WTC11 (cell line): ENCODE measurements around the gene MORC2. TPM values are rescaled to one million over a fixed set of nuclear protein-coding genes. Genes with fewer than 3 reads are reported as not detected.

ENCODE experiments used
- ATAC-seq: fragments of 200-7000 bp; cut with Tn5 transposase; 2 replicates; pipeline ENCODE4 v1.10.0; 2021; ENCODE audit warnings: mild to moderate bottlenecking, moderate library complexity
- CTCF ChIA-PET: fragments of 300-600 bp; sonication (Branson Sonifier 250); formaldehyde crosslinking; loops from one replicate; lab custom pipeline; 2021; ENCODE audit warnings: antibody characterized with exemption; lab: Charles Lee
- POLR2A ChIA-PET: fragments of 350-600 bp; sonication (Branson Sonifier 250); formaldehyde crosslinking; loops from one replicate; lab custom pipeline; 2021; ENCODE audit warnings: antibody characterized with exemption; lab: Charles Lee
- DNase-seq: peaks from one replicate; pipeline ENCODE4 v3.0.0; 2021; ENCODE audit warnings: low spot score
- H3K27ac Mint-ChIP-seq: 2 replicates; pipeline ENCODE4 v1.8.0; 2021; ENCODE audit warnings: mixed read lengths
- H3K27me3 Mint-ChIP-seq: 2 replicates; pipeline ENCODE4 v1.8.0; 2021; ENCODE audit warnings: low read depth, mild to moderate bottlenecking, moderate library complexity, mixed read lengths
- H3K36me3 Mint-ChIP-seq: 2 replicates; pipeline ENCODE4 v1.8.0; 2021; ENCODE audit warnings: mixed read lengths
- H3K4me1 Mint-ChIP-seq: 2 replicates; pipeline ENCODE4 v1.8.0; 2022; ENCODE audit warnings: mixed read lengths
- H3K4me3 Mint-ChIP-seq: 2 replicates; pipeline ENCODE4 v1.8.0; 2021; ENCODE audit warnings: mild to moderate bottlenecking, moderate library complexity, mixed read lengths
- H3K9me3 Mint-ChIP-seq: 2 replicates; pipeline ENCODE4 v1.8.0; 2021; ENCODE audit warnings: mixed read lengths
- ATF1 ChIP-seq: sonication (generic); formaldehyde crosslinking; IDR thresholded peaks from 2 replicates; pipeline ENCODE4 v1.8.1; 2023; ENCODE audit warnings: mild to moderate bottlenecking, moderate library complexity, missing genetic modification reagents
- CREM ChIP-seq: sonication (generic); formaldehyde crosslinking; IDR thresholded peaks from 2 replicates; pipeline ENCODE4 v1.8.1; 2022; ENCODE audit warnings: mild to moderate bottlenecking, missing genetic modification reagents, moderate library complexity
- E2F1 ChIP-seq: sonication (generic); formaldehyde crosslinking; IDR thresholded peaks from 2 replicates; pipeline ENCODE4 v1.8.0; 2022; ENCODE audit warnings: mild to moderate bottlenecking, missing genetic modification reagents
- ETV6 ChIP-seq: sonication (generic); formaldehyde crosslinking; IDR thresholded peaks from 2 replicates; pipeline ENCODE4 v1.8.1; 2022; ENCODE audit warnings: mild to moderate bottlenecking, missing genetic modification reagents
- FOXP1 ChIP-seq: sonication (generic); formaldehyde crosslinking; IDR thresholded peaks from 2 replicates; pipeline ENCODE4 v1.8.0; 2022; ENCODE audit warnings: missing genetic modification reagents, mild to moderate bottlenecking, moderate library complexity, borderline replicate concordance
- JAZF1 ChIP-seq: fragments of 250-450 bp; sonication (Bioruptor Pico); IDR thresholded peaks from 2 replicates; pipeline ENCODE4 v1.9.0; 2021; ENCODE audit warnings: moderate library complexity, mild to moderate bottlenecking, inconsistent platforms
- JUN ChIP-seq: sonication (generic); formaldehyde crosslinking; IDR thresholded peaks from 2 replicates; pipeline ENCODE4 v1.8.0; 2023; ENCODE audit warnings: mild to moderate bottlenecking, missing genetic modification reagents
- KAT7 ChIP-seq: sonication (generic); formaldehyde crosslinking; IDR thresholded peaks from 2 replicates; pipeline ENCODE4 v1.8.1; 2023; ENCODE audit warnings: missing genetic modification reagents, mild to moderate bottlenecking, borderline replicate concordance
- MAX ChIP-seq: sonication (generic); formaldehyde crosslinking; IDR thresholded peaks from 2 replicates; pipeline ENCODE4 v1.8.0; 2022; ENCODE audit warnings: mild to moderate bottlenecking, missing genetic modification reagents
- MLX ChIP-seq: sonication (generic); formaldehyde crosslinking; IDR thresholded peaks from 2 replicates; pipeline ENCODE4 v1.8.1; 2023; ENCODE audit warnings: mild to moderate bottlenecking, missing genetic modification reagents, moderate library complexity
- MYBL2 ChIP-seq: sonication (generic); formaldehyde crosslinking; IDR thresholded peaks from 2 replicates; pipeline ENCODE4 v1.8.1; 2023; ENCODE audit warnings: mild to moderate bottlenecking, moderate library complexity, missing genetic modification reagents
- PREB ChIP-seq: sonication (generic); formaldehyde crosslinking; IDR thresholded peaks from 2 replicates; pipeline ENCODE4 v1.8.1; 2022; ENCODE audit warnings: mild to moderate bottlenecking, missing genetic modification reagents, moderate library complexity, borderline replicate concordance
- RELA ChIP-seq: sonication (generic); formaldehyde crosslinking; IDR thresholded peaks from 2 replicates; pipeline ENCODE4 v1.8.1; 2022; ENCODE audit warnings: missing genetic modification reagents, mild to moderate bottlenecking, borderline replicate concordance
- TEAD4 ChIP-seq: sonication (generic); formaldehyde crosslinking; IDR thresholded peaks from 2 replicates; pipeline ENCODE4 v1.8.0; 2022; ENCODE audit warnings: mild to moderate bottlenecking, missing genetic modification reagents
- ZBTB43 ChIP-seq: sonication (generic); formaldehyde crosslinking; IDR thresholded peaks from 2 replicates; pipeline ENCODE4 v1.8.1; 2023; ENCODE audit warnings: mild to moderate bottlenecking, missing genetic modification reagents
- ZNF138 ChIP-seq: sonication (generic); formaldehyde crosslinking; conservative IDR thresholded peaks from 2 replicates; pipeline ENCODE4 v1.8.1; 2022; ENCODE audit warnings: mild to moderate bottlenecking, moderate library complexity, missing genetic modification reagents
- total RNA-seq: library from RNA; stranded (reverse); gene quantifications from 3 replicates; pipeline ENCODE4 v1.2.3, GENCODE V29; 2021
- TF ChIP-seq, protein P1 (sequence below): sonication (generic); formaldehyde crosslinking; IDR thresholded peaks from 2 replicates; pipeline ENCODE4 v1.8.0; 2023; ENCODE audit warnings: missing genetic modification reagents, mild to moderate bottlenecking, borderline replicate concordance
- TF ChIP-seq, protein P2 (sequence below): sonication (generic); formaldehyde crosslinking; conservative IDR thresholded peaks from 2 replicates; pipeline ENCODE4 v1.8.1; 2022; ENCODE audit warnings: mild to moderate bottlenecking, missing genetic modification reagents
- TF ChIP-seq, protein P3 (sequence below): fragments of 250-450 bp; sonication (Bioruptor Pico); IDR thresholded peaks from 2 replicates; pipeline ENCODE4 v1.8.0; 2021; ENCODE audit warnings: mild to moderate bottlenecking

Gene MORC2
- total RNA-seq, 1 experiment from 2014 or later: 62.3 TPM

DNA sequence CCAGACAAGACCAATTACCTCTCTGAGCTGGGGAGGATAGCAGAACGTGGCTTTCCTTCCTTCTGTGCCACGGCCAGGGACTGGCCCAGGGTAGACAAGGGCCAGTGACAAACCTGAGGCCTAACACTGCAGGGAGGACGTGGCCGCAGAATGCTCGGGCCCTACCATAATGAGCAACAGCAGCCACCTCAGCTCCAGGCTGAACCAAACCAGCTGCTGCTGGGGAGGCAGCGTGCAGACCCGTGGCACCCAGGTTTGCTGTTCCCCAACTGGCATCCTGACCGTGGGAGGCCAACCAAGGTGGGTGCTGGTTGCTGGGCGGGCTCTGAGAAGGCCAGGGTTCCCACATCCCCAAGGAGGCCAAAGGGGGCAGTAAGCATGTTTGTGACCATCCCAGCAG is 83.0 kb downstream of the MORC2 start (continued):
- TF ChIP-seq, protein P1, sequence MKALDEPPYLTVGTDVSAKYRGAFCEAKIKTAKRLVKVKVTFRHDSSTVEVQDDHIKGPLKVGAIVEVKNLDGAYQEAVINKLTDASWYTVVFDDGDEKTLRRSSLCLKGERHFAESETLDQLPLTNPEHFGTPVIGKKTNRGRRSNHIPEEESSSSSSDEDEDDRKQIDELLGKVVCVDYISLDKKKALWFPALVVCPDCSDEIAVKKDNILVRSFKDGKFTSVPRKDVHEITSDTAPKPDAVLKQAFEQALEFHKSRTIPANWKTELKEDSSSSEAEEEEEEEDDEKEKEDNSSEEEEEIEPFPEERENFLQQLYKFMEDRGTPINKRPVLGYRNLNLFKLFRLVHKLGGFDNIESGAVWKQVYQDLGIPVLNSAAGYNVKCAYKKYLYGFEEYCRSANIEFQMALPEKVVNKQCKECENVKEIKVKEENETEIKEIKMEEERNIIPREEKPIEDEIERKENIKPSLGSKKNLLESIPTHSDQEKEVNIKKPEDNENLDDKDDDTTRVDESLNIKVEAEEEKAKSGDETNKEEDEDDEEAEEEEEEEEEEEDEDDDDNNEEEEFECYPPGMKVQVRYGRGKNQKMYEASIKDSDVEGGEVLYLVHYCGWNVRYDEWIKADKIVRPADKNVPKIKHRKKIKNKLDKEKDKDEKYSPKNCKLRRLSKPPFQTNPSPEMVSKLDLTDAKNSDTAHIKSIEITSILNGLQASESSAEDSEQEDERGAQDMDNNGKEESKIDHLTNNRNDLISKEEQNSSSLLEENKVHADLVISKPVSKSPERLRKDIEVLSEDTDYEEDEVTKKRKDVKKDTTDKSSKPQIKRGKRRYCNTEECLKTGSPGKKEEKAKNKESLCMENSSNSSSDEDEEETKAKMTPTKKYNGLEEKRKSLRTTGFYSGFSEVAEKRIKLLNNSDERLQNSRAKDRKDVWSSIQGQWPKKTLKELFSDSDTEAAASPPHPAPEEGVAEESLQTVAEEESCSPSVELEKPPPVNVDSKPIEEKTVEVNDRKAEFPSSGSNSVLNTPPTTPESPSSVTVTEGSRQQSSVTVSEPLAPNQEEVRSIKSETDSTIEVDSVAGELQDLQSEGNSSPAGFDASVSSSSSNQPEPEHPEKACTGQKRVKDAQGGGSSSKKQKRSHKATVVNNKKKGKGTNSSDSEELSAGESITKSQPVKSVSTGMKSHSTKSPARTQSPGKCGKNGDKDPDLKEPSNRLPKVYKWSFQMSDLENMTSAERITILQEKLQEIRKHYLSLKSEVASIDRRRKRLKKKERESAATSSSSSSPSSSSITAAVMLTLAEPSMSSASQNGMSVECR (CRISPR knock-in tag): no peak
- TF ChIP-seq FOXP1: no peak

- no peak overlapping the region for H3K4me3 Mint-ChIP-seq
- H3K36me3 Mint-ChIP-seq: 0 out of 2 replicates have a peak, but pooled peaks cover 4% of the 10 kb centered on the region
Measured at GRCh38 chr22:30885001-30885366, 83.6 kb downstream of the MORC2 start.

DNA sequence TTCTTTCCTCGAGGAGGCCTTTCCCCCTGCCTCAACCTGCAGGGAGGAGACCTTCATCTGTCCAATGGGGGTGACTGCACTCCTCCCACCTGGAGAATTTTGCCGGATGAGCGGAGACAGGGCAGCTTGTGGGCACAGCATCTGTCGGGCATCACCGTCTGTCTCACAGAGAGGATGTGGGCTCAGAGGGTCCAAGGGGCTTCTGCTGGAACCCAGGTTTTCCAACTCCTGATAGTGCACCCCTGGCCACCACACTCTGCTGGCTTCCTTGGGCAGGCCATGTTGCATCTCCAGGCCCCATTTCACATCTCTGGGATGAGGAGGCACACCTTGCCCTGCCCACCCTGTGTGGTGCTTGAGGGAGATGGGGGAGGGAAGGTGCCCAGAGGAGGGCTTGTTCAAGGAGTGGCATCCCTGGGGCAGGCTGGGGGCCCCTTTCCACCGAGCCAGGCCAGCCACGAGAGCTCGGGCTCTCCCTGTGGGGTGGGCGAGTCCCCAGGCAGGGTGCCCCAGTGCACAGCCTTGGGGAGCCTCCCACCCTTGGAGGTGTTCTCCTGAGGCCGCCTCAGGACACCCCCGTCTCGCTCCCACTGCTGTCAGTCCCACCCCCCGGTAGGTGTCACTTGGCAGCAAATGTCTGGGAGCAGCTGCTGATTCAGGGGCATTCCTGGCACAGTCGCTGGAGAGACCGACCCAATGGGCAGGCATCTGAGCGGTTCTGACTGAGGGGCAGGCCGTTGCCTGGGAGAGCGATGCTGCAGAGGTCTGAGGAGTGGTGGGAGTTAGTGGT is 84.2 kb downstream of the MORC2 start:
- ATAC-seq (no peak), DNase-seq (no peak)
- Mint-ChIP-seq H3K9me3 (no peaks in the 10 kb centered on the region), H3K27me3 (no peaks in the 10 kb centered on the region; the same call in 1 of the 2 replicates), H3K4me1 (peaks cover 13% of the 10 kb centered on the region), H3K27ac (no peak overlapping the region), H3K36me3 (0 out of 2 replicates have a peak, but pooled peaks cover 4% of the 10 kb centered on the region), H3K4me3 (no peak overlapping the region)
- ChIA-PET CTCF (interaction anchor here (1.2 to 1.3 kb wide), 2 partner anchors 10 to 77 kb away, joined by 3 to 5 read pairs; no protein-coding TSS in a partner anchor), POLR2A (no interaction called here)
- no peak for TF ChIP-seq PREB (CRISPR knock-in tag)
- no peak for TF ChIP-seq ZBTB43 (CRISPR knock-in tag)
- no peak for TF ChIP-seq ETV6 (CRISPR knock-in tag)
- TF ChIP-seq, protein P2, sequence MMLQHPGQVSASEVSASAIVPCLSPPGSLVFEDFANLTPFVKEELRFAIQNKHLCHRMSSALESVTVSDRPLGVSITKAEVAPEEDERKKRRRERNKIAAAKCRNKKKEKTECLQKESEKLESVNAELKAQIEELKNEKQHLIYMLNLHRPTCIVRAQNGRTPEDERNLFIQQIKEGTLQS (CRISPR knock-in tag): no peak
- TF ChIP-seq MAX (CRISPR knock-in tag): no peak

More at GRCh38 chr22:30885001-30885366, 83.6 kb downstream of the MORC2 start:
- H3K27ac Mint-ChIP-seq: no peak overlapping the region
- peaks cover 13% of the 10 kb centered on the region for H3K4me1 Mint-ChIP-seq
- DNase-seq (no peak), ATAC-seq (no peak)
- H3K9me3 Mint-ChIP-seq: no peaks in the 10 kb centered on the region
- H3K27me3 Mint-ChIP-seq: no peaks in the 10 kb centered on the region; the same call in 1 of the 2 replicates
- ChIA-PET CTCF (interaction anchor here (1.1 to 1.5 kb wide), 4 partner anchors 9 to 120 kb away, joined by 3 to 5 read pairs (median 3); no protein-coding TSS in a partner anchor), POLR2A (no interaction called here)
- TF ChIP-seq, protein P3, sequence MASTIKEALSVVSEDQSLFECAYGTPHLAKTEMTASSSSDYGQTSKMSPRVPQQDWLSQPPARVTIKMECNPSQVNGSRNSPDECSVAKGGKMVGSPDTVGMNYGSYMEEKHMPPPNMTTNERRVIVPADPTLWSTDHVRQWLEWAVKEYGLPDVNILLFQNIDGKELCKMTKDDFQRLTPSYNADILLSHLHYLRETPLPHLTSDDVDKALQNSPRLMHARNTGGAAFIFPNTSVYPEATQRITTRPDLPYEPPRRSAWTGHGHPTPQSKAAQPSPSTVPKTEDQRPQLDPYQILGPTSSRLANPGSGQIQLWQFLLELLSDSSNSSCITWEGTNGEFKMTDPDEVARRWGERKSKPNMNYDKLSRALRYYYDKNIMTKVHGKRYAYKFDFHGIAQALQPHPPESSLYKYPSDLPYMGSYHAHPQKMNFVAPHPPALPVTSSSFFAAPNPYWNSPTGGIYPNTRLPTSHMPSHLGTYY (CRISPR knock-in tag): no peak
- TF ChIP-seq CREM (CRISPR knock-in tag): no peak
- no peak for TF ChIP-seq RELA
- TF ChIP-seq TEAD4 (CRISPR knock-in tag): no peak
- TF ChIP-seq ATF1: no peak
- no peak for TF ChIP-seq KAT7 (CRISPR knock-in tag)
- no peak for TF ChIP-seq JUN (CRISPR knock-in tag)
- TF ChIP-seq JAZF1: no peak
- TF ChIP-seq ZNF138: no peak
- TF ChIP-seq E2F1: no peak
- no peak for TF ChIP-seq MLX
- no peak for TF ChIP-seq MYBL2 (CRISPR knock-in tag)
